NCI-H187 (cell line): Measurements from ENCODE around the gene AMMECR1L.
A peak's percentile ranks its signal among the peaks of the same experiment; 100 is the strongest.
"Not testable (repeated sequence)": the region's sequence is repeated elsewhere in the genome, so short reads cannot be mapped to it uniquely, and the experiment has no call there.

Source experiments
- DNase-seq, 2 experiments: peaks; one replicate each; lab custom pipeline; 2025; lab: John Stamatoyannopoulos, UW

The AMMECR1L gene

GRCh38 chr2:127887082-127887775 is 1.5 kb upstream of the AMMECR1L start:
- DNase-seq: no peak

GRCh38 chr2:127886593-127886935 is 808 bp upstream of the AMMECR1L start:
- not testable (repeated sequence) for DNase-seq

- not testable (repeated sequence) for DNase-seq
These were observed 655 bp downstream of the AMMECR1L start for GRCh38 chr2:127884861-127885740.

GRCh38 chr2:127884436-127884835 is 1.3 kb downstream of the AMMECR1L start:
- no peak for DNase-seq

- no peak for DNase-seq
These were observed 5.9 kb downstream of the AMMECR1L start for GRCh38 chr2:127879899-127880298.

- no peak for DNase-seq
These were observed 8.1 kb downstream of the AMMECR1L start for GRCh38 chr2:127877626-127878025.

GRCh38 chr2:127877136-127877535 is 8.6 kb downstream of the AMMECR1L start:
- DNase-seq: no peak

GRCh38 chr2:127874378-127875269 is 11.1 kb downstream of the AMMECR1L start:
- DNase-seq: no peak

GRCh38 chr2:127873707-127874303 is 12.0 kb downstream of the AMMECR1L start:
- DNase-seq: no peak

GRCh38 chr2:127872354-127872753 is 13.4 kb downstream of the AMMECR1L start:
- no peak for DNase-seq

GRCh38 chr2:127865926-127866325 is 19.8 kb downstream of the AMMECR1L start:
- no peak for DNase-seq

- no peak for DNase-seq
These were observed 20.9 kb downstream of the AMMECR1L start for GRCh38 chr2:127864877-127865276.

GRCh38 chr2:127862228-127862627 is 23.5 kb downstream of the AMMECR1L start:
- DNase-seq: no peak

GRCh38 chr2:127860130-127860529 is 25.6 kb downstream of the AMMECR1L start:
- no peak for DNase-seq

GRCh38 chr2:127859712-127860085 is 26.1 kb downstream of the AMMECR1L start:
- DNase-seq: peak in 1 of 2 experiments; percentile 39

- no peak for DNase-seq
These were observed 28.4 kb downstream of the AMMECR1L start for GRCh38 chr2:127857265-127857808.

GRCh38 chr2:127853671-127854070 is 32.1 kb downstream of the AMMECR1L start:
- no peak for DNase-seq

- DNase-seq: no peak
These were observed 33.4 kb downstream of the AMMECR1L start for GRCh38 chr2:127852388-127852787.

- DNase-seq: no peak
These were observed 37.8 kb downstream of the AMMECR1L start for GRCh38 chr2:127847931-127848330.

- DNase-seq: no peak
These were observed 40.8 kb downstream of the AMMECR1L start for GRCh38 chr2:127844973-127845372.

GRCh38 chr2:127843677-127844076 is 42.1 kb downstream of the AMMECR1L start:
- DNase-seq: no peak
